Skeletal muscle cell (primary cell): ENCODE measurements around the gene DOCK1.

Source experiments
- DNase-seq: peaks from one replicate; pipeline ENCODE4 v3.0.0-alpha.2; 2010; ENCODE audit warnings: low read depth
- H3K4me3 ChIP-seq: 2 replicates; pipeline ENCODE4 v1.5.1; 2011; ENCODE audit warnings: low read depth, mild to moderate bottlenecking, control low read depth, low read length, moderate library complexity

Gene DOCK1

GRCh38 chr10:127492607-127493250, 587.5 kb downstream of the DOCK1 start:
- H3K4me3 ChIP-seq: no peak overlapping the region
- DNase-seq: no peak

GRCh38 chr10:127496035-127496434, 590.8 kb downstream of the DOCK1 start:
- DNase-seq: no peak

GRCh38 chr10:127497685-127498084, 592.5 kb downstream of the DOCK1 start:
- H3K4me3 ChIP-seq: no peak overlapping the region
- no peak for DNase-seq

More at GRCh38 chr10:127496035-127496434, 590.8 kb downstream of the DOCK1 start:
- H3K4me3 ChIP-seq: no peak overlapping the region

- no peak overlapping the region for H3K4me3 ChIP-seq
- DNase-seq: no peak
Measured at GRCh38 chr10:127498087-127498486, 592.9 kb downstream of the DOCK1 start.

- DNase-seq: no peak
Measured at GRCh38 chr10:127500127-127500526, 594.9 kb downstream of the DOCK1 start.

More at GRCh38 chr10:127500127-127500526, 594.9 kb downstream of the DOCK1 start:
- no peak overlapping the region for H3K4me3 ChIP-seq
